Measurements from ENCODE around the gene BLTP1. TPM values are rescaled to one million over a fixed set of nuclear protein-coding genes. Genes with fewer than 3 reads are reported as not detected.

BLTP1 gene
- total and polyA plus RNA-seq, 2 of the 13 experiments (the other 11 are each of a cell fraction or from before 2014, with no cell fraction given), result 27.7 to 33.1 TPM

DNA sequence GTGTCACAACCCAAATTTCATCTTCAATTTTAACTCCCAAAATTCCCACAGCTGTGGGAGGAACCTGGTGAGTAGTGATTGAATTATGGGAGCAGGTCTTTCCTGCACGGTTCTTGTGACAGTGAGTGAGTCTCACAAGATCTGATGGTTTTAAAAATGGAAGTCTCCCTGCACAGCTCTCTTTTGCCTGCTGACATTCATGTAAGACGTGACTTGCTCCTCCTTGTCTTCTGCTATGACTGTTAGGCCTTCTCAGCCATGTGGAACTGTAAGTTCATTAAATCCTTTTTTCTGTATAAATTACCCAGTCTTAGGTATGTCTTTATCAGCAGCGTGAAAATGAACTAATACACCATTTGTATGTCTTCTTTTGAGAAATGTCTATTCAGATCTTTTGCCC, 13.0 kb upstream of the BLTP1 start:
- FAIRE-seq, result no peak
- no peak for ATAC-seq
- intact Hi-C loops (cut with micrococcal nuclease; ENCODE audit: unreplicated experiment), result no loop called here

DNA sequence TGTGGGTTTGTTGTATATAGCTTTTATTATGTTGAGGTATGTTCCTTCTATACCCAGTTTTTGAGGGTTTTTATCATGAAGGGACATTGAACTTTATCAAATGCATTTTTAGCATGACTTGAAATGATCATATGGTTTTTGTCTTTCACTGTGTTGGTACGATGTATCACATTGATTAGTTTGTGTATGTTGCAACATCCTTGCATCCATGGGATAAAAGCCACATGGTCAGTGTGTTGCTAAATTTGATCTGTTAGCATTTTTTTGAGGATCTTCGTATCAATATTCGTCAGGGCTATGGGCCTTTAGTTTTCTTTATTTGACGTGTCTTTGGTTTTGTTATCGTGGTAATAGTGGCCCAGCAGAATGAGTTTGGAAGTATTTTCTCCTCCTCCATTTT, 11.3 kb upstream of the BLTP1 start:
- Histone ChIP-seq H3K27ac (ENCODE audit: extremely low read length, insufficient read depth, low read length) (no peak overlapping the region), H3K9ac (ENCODE audit: insufficient read depth, low read depth, low read length) (no peak overlapping the region), H3K36me3 (replicated peaks in 1 of 2; ENCODE audit: control insufficient read depth in 1 of 2, insufficient read depth in 2 of 2, low read length in 2 of 2) (no peaks in the 10 kb centered on the region), H3K27me3 (ENCODE audit: control insufficient read depth in 1 of 2, insufficient read depth in 2 of 2, low read length in 2 of 2) (no peaks in the 10 kb centered on the region), H2AFZ (ENCODE audit: low read length) (no peak overlapping the region), H3K9me3 (ENCODE audit: low read length) (no peaks in the 10 kb centered on the region), H3K4me3 (replicated peaks in 1 of 3; ENCODE audit: insufficient read depth in 1 of 3, low read depth in 2 of 3, low read length in 3 of 3) (no peak overlapping the region), H3K4me2 (ENCODE audit: low read depth, low read length) (no peak overlapping the region), H3K79me2 (ENCODE audit: insufficient read depth, low read length) (no peaks in the 10 kb centered on the region), H3K4me1 (ENCODE audit: insufficient read depth, low read length) (no peaks in the 10 kb centered on the region), H4K20me1 (ENCODE audit: insufficient read depth, low read length) (no peaks in the 10 kb centered on the region)
- TF ChIP-seq CEBPB (IDR thresholded peaks at IDR 0.05; ENCODE audit: borderline replicate concordance, low read depth, low read length) (peak; percentile 55), ZNF138 (CRISPR knock-in tag; IDR thresholded peaks at IDR 0.05; ENCODE audit: low read depth) (no peak)
- in situ Hi-C loops (cut with HindIII; ENCODE audit: extremely low pct_ligation_motif_present, low pct_unique_long_range_greater_than_20kb) (no loop called here), intact Hi-C loops (cut with micrococcal nuclease; ENCODE audit: unreplicated experiment) (no loop called here)
- WGBS (ENCODE audit: low lambda C conversion rate), result 2% methylated on average over 5 of the region's 5 CpGs
- DNase-seq (ENCODE audit: low spot score) (no peak), ATAC-seq (no peak), FAIRE-seq (no peak)
- ChIA-PET CTCF (ENCODE audit: low intra/inter-chr PET ratio, low total read pairs) (no interaction called here), POLR2A (no interaction called here)
- BruUV-seq (replicated peaks), result no TSS peak

More for the DNA sequence above, 13.0 kb upstream of the BLTP1 start:
- CTCF ChIA-PET (ENCODE audit: low intra/inter-chr PET ratio, low total read pairs), result no interaction called here
- no peaks in the 10 kb centered on the region for H3K36me3 ChIP-seq (replicated peaks in 1 of 2; ENCODE audit: control insufficient read depth in 1 of 2, insufficient read depth in 2 of 2, low read length in 2 of 2)
- POLR2A ChIA-PET, result no interaction called here
- H3K27me3 ChIP-seq (ENCODE audit: control insufficient read depth in 1 of 2, insufficient read depth in 2 of 2, low read length in 2 of 2), result no peaks in the 10 kb centered on the region
- BruUV-seq (replicated peaks), result no TSS peak
- H3K4me1 ChIP-seq (ENCODE audit: insufficient read depth, low read length), result no peaks in the 10 kb centered on the region
- H3K9ac ChIP-seq (ENCODE audit: insufficient read depth, low read depth, low read length), result no peak overlapping the region
- no peak overlapping the region for H3K4me3 ChIP-seq (replicated peaks in 1 of 3; ENCODE audit: insufficient read depth in 1 of 3, low read depth in 2 of 3, low read length in 3 of 3)
- TF ChIP-seq CREM (IDR thresholded peaks at IDR 0.05) (no peak), CREM (CRISPR knock-in tag; IDR thresholded peaks at IDR 0.05) (no peak)
- 0% methylated on average over 3 of the region's 3 CpGs for WGBS (ENCODE audit: low lambda C conversion rate)
- in situ Hi-C loops (cut with HindIII; ENCODE audit: extremely low pct_ligation_motif_present, low pct_unique_long_range_greater_than_20kb), result no loop called here
- no peaks in the 10 kb centered on the region for H3K9me3 ChIP-seq (ENCODE audit: low read length)
- no peak overlapping the region for H3K27ac ChIP-seq (ENCODE audit: extremely low read length, insufficient read depth, low read length)
- H3K79me2 ChIP-seq (ENCODE audit: insufficient read depth, low read length), result no peaks in the 10 kb centered on the region
- H3K4me2 ChIP-seq (ENCODE audit: low read depth, low read length), result no peak overlapping the region
- H4K20me1 ChIP-seq (ENCODE audit: insufficient read depth, low read length), result no peaks in the 10 kb centered on the region
- no peak for DNase-seq (ENCODE audit: low spot score)
- no peak overlapping the region for H2AFZ ChIP-seq (ENCODE audit: low read length)

All from HepG2 (cell line).